Measurements from ENCODE around the gene L3MBTL3. TPM values are rescaled to one million over a fixed set of nuclear protein-coding genes. Genes with fewer than 3 reads are reported as not detected.

Gene L3MBTL3
- total and polyA plus RNA-seq, 4 experiments from 2014 or later: 2.6 to 44.1 (median 24.3) TPM

DNA sequence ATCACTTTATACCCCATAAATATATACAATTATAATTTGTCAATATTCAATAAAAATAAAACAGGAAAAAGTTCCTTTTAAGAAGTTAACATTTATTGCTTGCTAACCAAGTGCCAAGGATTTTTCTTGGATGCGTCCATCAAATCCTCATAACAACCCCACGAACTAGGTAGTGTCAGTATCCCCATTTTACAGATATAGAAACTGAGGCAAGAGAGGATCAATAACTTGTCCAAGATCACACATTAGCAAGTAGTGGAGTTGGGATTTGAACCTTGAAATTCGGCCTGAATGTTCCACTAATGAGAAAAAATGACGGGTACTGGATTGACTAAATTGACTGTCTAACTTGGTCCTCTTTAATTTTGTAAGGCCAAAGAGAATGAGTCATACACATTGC is 5.7 kb upstream of the L3MBTL3 start:
- intact Hi-C loops (cut with micrococcal nuclease): no loop called here
- ChIA-PET POLR2A (ENCODE audit: partially characterized antibody) (no interaction called here), CTCF (ENCODE audit: partially characterized antibody) (no interaction called here)
- peaks cover under 1 to 1% (median under 1%) of the 10 kb centered on the region in 4 donors for H3K4me1 Mint-ChIP-seq
- Histone ChIP-seq H3K4me3 (ENCODE audit: low read length in 2 of 2) (no peak overlapping the region), H3K27me3 (ENCODE audit: insufficient read depth, low read length) (no peaks in the 10 kb centered on the region), H3K27ac (ENCODE audit: low read depth, low read length) (no peak overlapping the region), H3K36me3 (ENCODE audit: insufficient read depth, low read length) (no peaks in the 10 kb centered on the region), H3K4me1 (ENCODE audit: insufficient read depth, low read length) (peaks cover 2% of the 10 kb centered on the region), H3K9me3 (ENCODE audit: control insufficient read depth in 1 of 2, low read length in 2 of 2) (no peaks in the 10 kb centered on the region)
- no peak for DNase-seq
- no peaks in the 10 kb centered on the region for H3K36me3 Mint-ChIP-seq
- H3K4me3 Mint-ChIP-seq: no peak overlapping the region
- H3K27me3 Mint-ChIP-seq: no peaks in the 10 kb centered on the region
- no peaks in the 10 kb centered on the region for H3K9me3 Mint-ChIP-seq
- no peak overlapping the region for H3K27ac Mint-ChIP-seq

GRCh38 chr6:130018744-130019325 is 454 bp downstream of the L3MBTL3 start:
- H3K4me1 Mint-ChIP-seq: peaks cover 18 to 42% (median 21%) of the 10 kb centered on the region in 4 donors
- peaks cover 0 to 2% of the 10 kb centered on the region in 2 donors for H3K27me3 Mint-ChIP-seq
- H3K27me3 ChIP-seq (ENCODE audit: insufficient read depth, low read length): no peaks in the 10 kb centered on the region
- peak overlapping the region; percentile 93 to 99 for H3K4me3 ChIP-seq (ENCODE audit: low read length in 2 of 2)
- H3K36me3 ChIP-seq (ENCODE audit: insufficient read depth, low read length): no peaks in the 10 kb centered on the region
- H3K9me3 Mint-ChIP-seq: peaks cover 0 to 5% (median 0%) of the 10 kb centered on the region in 8 donors
- peaks cover 18% of the 10 kb centered on the region for H3K4me1 ChIP-seq (ENCODE audit: insufficient read depth, low read length)
- peak in 2 of 5 donors; percentile 56 to 57 for DNase-seq
- peaks cover 7 to 26% of the 10 kb centered on the region in 2 donors for H3K36me3 Mint-ChIP-seq
- H3K4me3 Mint-ChIP-seq: peak overlapping the region; percentile 99 to 100 (median 100)
- no peaks in the 10 kb centered on the region for H3K9me3 ChIP-seq (ENCODE audit: control insufficient read depth in 1 of 2, low read length in 2 of 2)
- H3K27ac Mint-ChIP-seq: peak overlapping the region; percentile 97 to 99 (median 98)
- CTCF ChIA-PET (ENCODE audit: partially characterized antibody): interaction anchor here (1.0 kb wide), 1 partner anchor 270 kb away, joined by 4 read pairs; no protein-coding TSS in a partner anchor
- H3K27ac ChIP-seq (ENCODE audit: low read depth, low read length): peak overlapping the region; percentile 74
- POLR2A ChIA-PET (ENCODE audit: partially characterized antibody): interaction anchor here (0.7 to 4.5 kb wide), 11 partner anchors 8 to 346 kb away, joined by 3 to 33 read pairs (median 5); partner anchors contain the start of gene TMEM244
- intact Hi-C loops (cut with micrococcal nuclease): no loop called here

DNA sequence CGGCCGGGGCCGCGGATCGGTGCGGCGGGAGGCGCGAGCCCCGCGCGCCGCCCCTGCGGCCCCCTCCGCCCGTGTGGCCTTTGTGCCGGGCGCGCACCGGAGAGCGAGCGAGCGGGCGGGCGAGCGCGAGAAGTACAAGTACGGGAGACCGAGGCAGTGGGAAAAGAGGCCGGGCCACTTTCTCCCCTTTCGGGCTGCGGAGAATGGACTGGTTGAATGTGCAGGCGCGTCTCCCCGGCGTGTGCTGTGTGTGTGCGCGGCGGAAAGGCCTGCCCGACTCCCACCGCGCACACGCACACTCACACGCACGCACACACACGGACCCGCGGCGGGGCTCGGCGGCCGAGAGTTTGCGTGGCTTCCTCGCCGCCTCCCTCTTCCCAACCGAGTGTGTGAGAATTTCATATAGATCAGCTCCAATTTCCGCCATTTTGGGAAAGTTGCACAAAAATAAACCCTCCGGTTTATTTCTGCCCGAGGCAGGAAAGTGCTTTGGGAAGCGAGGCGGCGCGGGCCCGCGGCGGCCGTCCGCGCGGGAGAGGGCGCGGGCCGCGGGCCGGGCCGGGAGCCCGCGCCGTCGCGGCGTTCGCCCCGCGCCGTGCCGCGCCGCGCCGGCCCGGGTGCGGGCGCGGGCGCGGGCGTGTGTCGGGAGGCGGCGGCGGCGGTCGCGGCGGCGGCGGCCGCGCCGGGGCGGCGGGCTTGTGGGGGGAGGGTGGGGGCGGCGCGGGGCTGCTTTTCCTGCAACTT is 1.1 kb downstream of the L3MBTL3 start:
- intact Hi-C loops (cut with micrococcal nuclease): loop anchor here (2.0 to 5.0 kb wide), 3 partner anchors 113 to 529 kb away; no protein-coding TSS in a partner anchor
- peak; percentile 41 to 52 (median 48) for DNase-seq
- peaks cover 18% of the 10 kb centered on the region for H3K4me1 ChIP-seq (ENCODE audit: insufficient read depth, low read length)
- ChIA-PET CTCF (ENCODE audit: partially characterized antibody) (interaction anchor here (1.0 kb wide), 1 partner anchor 271 kb away, joined by 4 read pairs; no protein-coding TSS in a partner anchor), POLR2A (ENCODE audit: partially characterized antibody) (interaction anchor here (0.7 to 4.5 kb wide), 11 partner anchors 8 to 347 kb away, joined by 3 to 33 read pairs (median 5); partner anchors contain the start of gene TMEM244)
- Mint-ChIP-seq H3K27me3 (peaks cover 0 to 2% of the 10 kb centered on the region in 2 donors), H3K4me3 (peak overlapping the region; percentile 82 to 98 (median 88)), H3K4me1 (peaks cover 20 to 43% (median 22%) of the 10 kb centered on the region in 4 donors), H3K36me3 (peaks cover 11 to 28% of the 10 kb centered on the region in 2 donors), H3K9me3 (peaks cover 0 to 5% (median 0%) of the 10 kb centered on the region in 8 donors), H3K27ac (peak overlapping the region in 6 of 7 donors; percentile 59 to 97 (median 80))
- no peaks in the 10 kb centered on the region for H3K36me3 ChIP-seq (ENCODE audit: insufficient read depth, low read length)
- H3K27ac ChIP-seq (ENCODE audit: low read depth, low read length): peak overlapping the region; percentile 50
- H3K9me3 ChIP-seq (ENCODE audit: control insufficient read depth in 1 of 2, low read length in 2 of 2): no peaks in the 10 kb centered on the region
- peak overlapping the region in 1 of 2 donors; percentile 64 for H3K4me3 ChIP-seq (ENCODE audit: low read length in 2 of 2)
- no peaks in the 10 kb centered on the region for H3K27me3 ChIP-seq (ENCODE audit: insufficient read depth, low read length)

- peak overlapping the region; percentile 97 to 99 (median 98) for H3K4me3 Mint-ChIP-seq
- H3K36me3 ChIP-seq (ENCODE audit: insufficient read depth, low read length): no peaks in the 10 kb centered on the region
- peaks cover 18% of the 10 kb centered on the region for H3K4me1 ChIP-seq (ENCODE audit: insufficient read depth, low read length)
- peak overlapping the region; percentile 72 for H3K27ac ChIP-seq (ENCODE audit: low read depth, low read length)
- H3K9me3 Mint-ChIP-seq: peaks cover 0 to 5% (median 0%) of the 10 kb centered on the region in 8 donors
- no peaks in the 10 kb centered on the region for H3K27me3 ChIP-seq (ENCODE audit: insufficient read depth, low read length)
- intact Hi-C loops (cut with micrococcal nuclease): loop anchor here (2.0 to 5.0 kb wide), 3 partner anchors 112 to 529 kb away; no protein-coding TSS in a partner anchor
- ChIA-PET POLR2A (ENCODE audit: partially characterized antibody) (interaction anchor here (0.5 to 4.5 kb wide), 11 partner anchors 10 to 445 kb away, joined by 3 to 33 read pairs (median 5); partner anchors contain the start of gene TMEM244), CTCF (ENCODE audit: partially characterized antibody) (interaction anchor here (1.0 to 2.5 kb wide), 13 partner anchors 10 to 528 kb away, joined by 3 to 34 read pairs (median 5); no protein-coding TSS in a partner anchor)
- peak; percentile 50 to 69 (median 53) for DNase-seq
- peaks cover 20 to 47% (median 24%) of the 10 kb centered on the region in 4 donors for H3K4me1 Mint-ChIP-seq
- peak overlapping the region; percentile 49 to 54 for H3K4me3 ChIP-seq (ENCODE audit: low read length in 2 of 2)
- H3K36me3 Mint-ChIP-seq: peaks cover 19 to 35% of the 10 kb centered on the region in 2 donors
- H3K27ac Mint-ChIP-seq: peak overlapping the region; percentile 94 to 98 (median 97)
- H3K9me3 ChIP-seq (ENCODE audit: control insufficient read depth in 1 of 2, low read length in 2 of 2): no peaks in the 10 kb centered on the region
- peaks cover 0 to 2% of the 10 kb centered on the region in 2 donors for H3K27me3 Mint-ChIP-seq
These were observed 1.9 kb downstream of the L3MBTL3 start for GRCh38 chr6:130020073-130020906.

DNA sequence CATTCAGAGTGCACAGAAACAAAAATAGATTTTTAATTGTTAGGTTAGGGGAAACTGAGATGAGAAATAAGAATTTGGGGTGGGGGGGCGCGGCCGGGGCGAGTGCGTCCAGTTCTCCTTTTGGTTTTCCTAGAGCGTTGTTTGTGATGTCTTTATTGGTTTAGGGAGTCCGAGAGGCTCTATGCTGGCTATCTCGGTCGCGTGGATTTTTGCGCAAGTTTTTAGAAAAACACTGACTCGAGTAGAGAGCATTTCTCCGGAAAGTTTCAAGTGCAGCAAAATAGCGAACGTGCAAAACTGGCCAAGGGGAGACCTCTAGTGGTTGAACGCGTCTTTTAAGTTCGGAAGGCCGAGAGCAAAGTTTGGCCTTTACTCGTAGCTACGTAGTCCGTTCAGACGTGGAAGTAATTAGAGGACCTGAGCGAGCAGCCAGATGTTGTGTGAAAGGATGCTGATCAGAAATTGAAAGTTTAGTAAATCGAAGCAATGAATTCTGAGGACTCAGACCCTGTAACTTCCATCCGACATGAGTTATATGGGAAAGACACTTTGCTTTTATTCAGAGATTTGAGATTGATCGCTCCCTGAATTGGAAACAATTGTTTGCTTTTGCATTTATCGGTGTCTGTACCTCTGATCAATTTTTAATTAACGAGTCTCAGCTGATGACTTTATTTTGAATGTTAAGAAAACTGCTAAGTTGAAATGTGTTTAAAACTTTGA is 2.7 kb downstream of the L3MBTL3 start:
- POLR2A ChIA-PET (ENCODE audit: partially characterized antibody): interaction anchor here (0.5 to 4.5 kb wide), 10 partner anchors 9 to 446 kb away, joined by 3 to 33 read pairs (median 3); no protein-coding TSS in a partner anchor
- H3K27ac Mint-ChIP-seq: peak overlapping the region; percentile 94 to 98 (median 97)
- peaks cover 23 to 55% (median 27%) of the 10 kb centered on the region in 4 donors for H3K4me1 Mint-ChIP-seq

GRCh38 chr6:130026859-130027258 is 8.5 kb downstream of the L3MBTL3 start:
- Mint-ChIP-seq H3K4me3 (peak overlapping the region in 2 of 8 donors; percentile 0 to 7), H3K27me3 (no peaks in the 10 kb centered on the region), H3K27ac (peak overlapping the region; percentile 11 to 89 (median 79)), H3K36me3 (peaks cover 24 to 26% of the 10 kb centered on the region in 2 donors), H3K4me1 (peaks cover 42 to 72% (median 48%) of the 10 kb centered on the region in 4 donors), H3K9me3 (no peaks in the 10 kb centered on the region)
- H3K9me3 ChIP-seq (ENCODE audit: control insufficient read depth in 1 of 2, low read length in 2 of 2): no peaks in the 10 kb centered on the region
- H3K4me1 ChIP-seq (ENCODE audit: insufficient read depth, low read length): peaks cover 42% of the 10 kb centered on the region
- H3K4me3 ChIP-seq (ENCODE audit: low read length in 2 of 2): no peak overlapping the region
- POLR2A ChIA-PET (ENCODE audit: partially characterized antibody): interaction anchor here (1.4 kb wide), 1 partner anchor 8 kb away, joined by 4 read pairs; no protein-coding TSS in a partner anchor
- CTCF ChIA-PET (ENCODE audit: partially characterized antibody): interaction anchor here (0.9 kb wide), 1 partner anchor 256 kb away, joined by 3 read pairs; no protein-coding TSS in a partner anchor
- intact Hi-C loops (cut with micrococcal nuclease): no loop called here
- no peaks in the 10 kb centered on the region for H3K27me3 ChIP-seq (ENCODE audit: insufficient read depth, low read length)
- DNase-seq: no peak
- no peaks in the 10 kb centered on the region for H3K36me3 ChIP-seq (ENCODE audit: insufficient read depth, low read length)
- no peak overlapping the region for H3K27ac ChIP-seq (ENCODE audit: low read depth, low read length)

More for the DNA sequence above, 2.7 kb downstream of the L3MBTL3 start:
- Histone ChIP-seq H3K4me3 (ENCODE audit: low read length in 2 of 2) (peak overlapping the region; percentile 49 to 54), H3K27ac (ENCODE audit: low read depth, low read length) (peak overlapping the region; percentile 72), H3K36me3 (ENCODE audit: insufficient read depth, low read length) (no peaks in the 10 kb centered on the region), H3K9me3 (ENCODE audit: control insufficient read depth in 1 of 2, low read length in 2 of 2) (no peaks in the 10 kb centered on the region), H3K4me1 (ENCODE audit: insufficient read depth, low read length) (peaks cover 18% of the 10 kb centered on the region), H3K27me3 (ENCODE audit: insufficient read depth, low read length) (no peaks in the 10 kb centered on the region)
- H3K27me3 Mint-ChIP-seq: peaks cover 0 to 2% of the 10 kb centered on the region in 2 donors
- peaks cover 0 to 5% (median 0%) of the 10 kb centered on the region in 8 donors for H3K9me3 Mint-ChIP-seq
- DNase-seq: peak; percentile 80 to 84 (median 82)
- H3K36me3 Mint-ChIP-seq: peaks cover 24 to 39% of the 10 kb centered on the region in 2 donors
- H3K4me3 Mint-ChIP-seq: peak overlapping the region; percentile 97 to 99 (median 98)
- CTCF ChIA-PET (ENCODE audit: partially characterized antibody): interaction anchor here (0.5 to 2.5 kb wide), 49 partner anchors 9 to 529 kb away, joined by 3 to 34 read pairs (median 4); partner anchors contain the start of genes ARHGAP18 and SAMD3
- intact Hi-C loops (cut with micrococcal nuclease): loop anchor here (1.0 to 5.0 kb wide), 9 partner anchors 85 to 530 kb away; no protein-coding TSS in a partner anchor
